HG02981 (cell line): ENCODE data around the gene EGFR.

Experiments used
- ATAC-seq: cut with Tn5 transposase; IDR thresholded peaks from one replicate; pipeline ENCODE4 v1.9.1; 2021; ENCODE audit warnings: mild to moderate bottlenecking, moderate library complexity; ENCODE audit not compliant: unreplicated experiment

Gene EGFR

GRCh38 chr7:55018361-55019190, at the start of gene EGFR:
Gene EGFR, plus strand, starts transcription at chr7:55019017. Its CDS starts 261 bp downstream, at chr7:55019278.
- ATAC-seq: no peak

- ATAC-seq: no peak
These were observed 49.4 kb upstream of the EGFR start for GRCh38 chr7:54969208-54969967.

DNA sequence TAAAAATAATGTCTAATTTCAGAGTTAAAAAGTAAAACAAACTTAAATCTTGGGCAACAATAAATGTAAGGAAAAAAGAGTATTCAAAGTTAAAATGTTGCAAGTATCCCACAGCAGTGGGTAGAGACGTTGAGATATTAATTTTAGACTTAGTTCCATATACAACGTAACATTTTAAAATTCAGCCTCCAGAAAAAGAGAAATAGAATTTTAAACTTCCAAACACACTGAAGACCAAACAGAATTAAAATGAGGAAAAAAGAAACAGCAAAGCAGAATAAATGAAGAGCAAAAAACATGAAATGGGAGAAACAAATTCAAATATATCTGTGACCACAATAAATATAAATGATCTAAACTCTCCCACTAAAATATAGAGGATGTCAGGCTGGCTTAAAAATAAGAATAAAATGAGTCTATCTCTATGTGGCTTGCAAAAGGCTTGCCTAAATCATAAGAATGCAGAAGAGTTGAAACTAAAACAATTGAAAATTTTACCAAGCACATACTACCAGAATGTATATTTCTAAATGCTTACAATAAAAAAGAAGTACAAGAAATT, 46.0 kb upstream of the EGFR start:
- no peak for ATAC-seq

DNA sequence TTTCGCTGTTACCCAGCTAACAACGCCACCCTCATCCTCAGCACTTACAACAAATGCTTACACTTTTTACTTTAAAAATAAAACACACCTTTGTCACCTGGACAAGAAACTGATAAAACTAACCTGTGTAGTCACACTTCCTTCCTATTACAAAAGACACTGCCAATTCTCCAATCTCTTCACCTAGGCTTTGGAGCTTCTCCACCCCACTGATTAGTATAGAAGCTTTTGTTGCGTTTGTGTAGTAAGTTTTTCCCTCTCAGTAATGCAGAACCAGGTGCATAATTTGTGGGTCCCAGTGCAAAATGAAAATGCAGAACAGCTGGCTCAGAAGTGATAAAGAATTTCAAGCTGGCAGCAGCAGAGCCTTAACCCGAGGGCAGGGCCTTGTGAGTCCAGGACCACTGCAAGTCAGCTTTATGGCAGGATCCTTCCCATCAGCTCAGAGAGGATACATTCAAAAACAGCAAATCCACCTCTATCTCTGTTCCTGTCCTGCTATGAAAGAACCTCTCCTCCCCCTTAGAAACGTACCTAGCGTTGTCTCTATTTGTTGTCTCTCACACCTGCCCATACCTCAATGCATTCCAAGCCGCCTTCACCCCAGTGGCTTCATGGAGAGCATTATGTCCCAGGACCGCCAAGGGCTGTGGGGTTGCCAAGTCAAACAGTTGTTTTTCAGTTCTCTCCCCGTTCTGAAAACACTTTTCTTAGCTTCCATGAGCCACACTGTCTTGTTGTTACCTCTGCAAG, 40.3 kb upstream of the EGFR start:
- no peak for ATAC-seq

GRCh38 chr7:54980521-54980920, 38.3 kb upstream of the EGFR start:
- ATAC-seq: no peak

DNA sequence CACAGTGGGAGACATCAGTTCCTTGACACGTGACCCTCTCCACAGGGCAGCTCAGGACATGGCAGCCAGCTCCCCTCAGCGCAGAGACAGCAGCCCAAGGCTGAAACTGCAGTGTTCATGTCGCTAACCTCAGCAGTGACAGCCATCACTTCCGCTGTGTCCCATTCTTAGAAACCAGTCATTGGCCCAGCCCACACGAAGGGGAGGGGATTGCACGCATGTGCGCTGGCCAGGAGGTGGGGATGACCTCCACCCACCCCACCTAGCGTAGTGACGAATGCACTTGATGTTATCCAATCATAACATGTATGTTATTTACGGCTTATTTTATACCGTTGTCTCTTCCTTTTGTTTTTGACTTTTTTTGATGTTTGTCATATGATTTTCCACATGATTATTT, 36.9 kb upstream of the EGFR start:
- no peak for ATAC-seq

GRCh38 chr7:54985426-54986330, 33.1 kb upstream of the EGFR start:
- ATAC-seq: no peak

DNA sequence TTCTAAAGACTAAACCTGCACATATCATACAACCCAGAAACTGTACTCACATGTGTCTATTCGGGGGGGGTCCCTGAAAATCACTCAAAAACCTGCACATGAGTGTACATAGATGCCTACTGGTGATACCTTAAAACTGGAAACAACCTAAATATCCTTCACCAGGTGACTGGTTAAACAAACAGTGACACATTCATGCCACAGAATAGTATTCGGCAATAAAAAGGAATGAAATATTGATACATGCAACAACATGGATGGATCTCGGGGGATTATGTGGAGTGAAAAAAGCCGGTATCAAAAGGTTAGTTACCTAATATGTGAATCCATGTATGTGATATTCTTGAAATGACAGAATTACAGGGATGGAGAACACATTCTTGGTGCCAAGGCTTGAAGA, 32.1 kb upstream of the EGFR start:
- ATAC-seq: no peak

DNA sequence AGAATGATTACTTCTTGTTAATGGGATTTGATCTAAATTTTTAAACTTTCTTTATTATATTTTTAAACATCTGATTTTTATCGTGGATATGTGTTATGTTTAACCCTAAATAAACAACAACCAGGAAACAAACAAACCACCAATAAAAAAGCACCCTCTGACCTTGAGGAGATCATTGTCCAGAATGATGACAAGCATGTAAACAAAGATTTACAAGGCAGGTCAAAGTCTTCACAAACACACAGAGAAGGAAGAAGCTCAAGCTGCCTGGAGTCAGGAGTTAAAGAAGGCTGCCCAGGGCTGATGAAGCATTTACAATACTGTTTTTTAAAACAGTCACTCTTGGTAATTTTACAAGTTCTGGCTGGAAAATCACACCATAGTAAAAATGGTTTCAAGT, 31.0 kb upstream of the EGFR start:
- ATAC-seq: no peak

- ATAC-seq: no peak
These were observed 30.3 kb upstream of the EGFR start for GRCh38 chr7:54988516-54988915.

- ATAC-seq: no peak
These were observed 29.2 kb upstream of the EGFR start for GRCh38 chr7:54989453-54990225.

DNA sequence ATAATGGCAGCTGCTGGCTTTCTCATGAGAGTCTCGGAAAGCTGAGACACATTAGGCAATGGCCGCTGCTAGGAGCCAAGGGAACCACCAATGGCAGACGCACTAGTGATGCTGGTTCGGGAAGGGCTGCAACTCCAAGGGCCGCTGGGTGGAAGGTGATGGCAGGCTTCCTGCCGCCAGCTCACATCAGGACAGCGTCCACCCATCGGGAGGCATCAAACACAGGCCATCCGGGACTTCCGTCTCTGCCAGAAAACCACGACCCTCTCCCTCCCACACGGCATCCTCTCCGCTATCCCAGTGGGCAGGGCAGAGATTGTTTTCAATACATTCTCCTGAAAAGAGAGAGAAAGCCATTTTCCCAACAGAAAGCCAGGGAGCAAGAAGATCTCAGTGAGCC, 27.5 kb upstream of the EGFR start:
- ATAC-seq: no peak

DNA sequence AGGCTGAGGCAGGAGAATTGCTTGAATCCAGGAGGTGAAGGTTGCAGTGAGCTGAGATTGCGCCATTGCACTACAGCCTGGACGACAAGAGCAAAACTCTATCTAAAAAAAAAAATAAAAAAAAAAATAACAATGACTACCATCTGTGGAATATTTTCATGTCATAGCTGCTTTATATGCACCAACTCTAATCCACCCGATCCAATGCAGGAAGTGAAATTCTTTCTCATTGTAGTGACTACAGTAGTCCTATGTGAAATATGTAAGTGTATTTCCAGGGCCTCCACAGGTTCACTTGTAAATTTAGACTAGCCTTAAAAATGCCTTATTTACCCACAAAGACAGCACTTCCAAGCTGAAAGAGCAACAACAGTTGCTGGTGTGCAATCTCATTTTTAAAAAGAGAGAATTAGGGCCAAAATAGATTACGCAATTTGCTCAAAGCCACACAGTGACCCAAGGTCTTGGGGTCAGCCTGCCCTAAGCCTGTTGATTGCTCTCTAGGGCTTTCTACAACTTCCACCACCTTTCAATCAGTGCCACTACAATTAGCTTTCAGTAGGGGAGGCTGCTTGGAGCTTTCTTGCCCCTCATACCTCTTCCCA, 25.8 kb upstream of the EGFR start:
- ATAC-seq: no peak

GRCh38 chr7:54995166-54995565, 23.7 kb upstream of the EGFR start:
- ATAC-seq: no peak

DNA sequence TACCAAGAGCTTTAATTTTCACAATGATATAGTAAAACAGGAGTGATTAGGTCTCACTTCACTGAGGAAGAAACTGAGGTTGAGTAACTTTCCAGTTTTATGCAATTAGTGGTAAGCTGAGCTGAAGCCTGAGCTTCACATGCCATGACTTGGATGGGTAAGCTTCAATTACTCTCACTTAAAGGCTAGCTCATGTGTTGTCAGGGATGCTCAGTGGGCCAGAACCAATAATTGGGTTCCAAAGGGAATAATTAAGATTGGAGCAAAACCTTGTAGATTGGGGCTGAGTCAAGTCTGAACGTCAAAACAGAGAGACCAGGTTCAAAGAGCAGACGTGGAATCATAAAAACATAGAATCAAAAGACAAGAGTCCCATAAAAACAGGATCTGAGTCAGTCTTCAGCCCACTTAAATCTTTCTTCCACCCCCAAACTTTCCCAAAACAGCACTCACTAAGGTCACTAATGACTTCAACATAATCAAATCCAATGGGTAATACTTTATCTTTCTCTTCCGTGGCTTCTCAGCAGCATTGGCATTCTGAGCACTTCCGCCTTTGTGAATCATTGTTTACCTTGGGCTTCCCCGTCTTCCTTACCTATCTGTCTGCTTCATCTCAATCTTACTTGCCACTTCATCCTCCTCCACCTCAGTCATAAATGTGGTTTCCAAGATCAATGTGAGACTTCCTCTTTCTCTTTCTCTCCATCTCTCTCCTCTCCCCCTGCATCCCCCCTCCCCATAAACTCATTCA, 23.0 kb upstream of the EGFR start:
- ATAC-seq: peak; percentile 91

- ATAC-seq: no peak
These were observed 22.4 kb upstream of the EGFR start for GRCh38 chr7:54996391-54996790.

- no peak for ATAC-seq
These were observed 14.2 kb upstream of the EGFR start for GRCh38 chr7:55004579-55004978.

DNA sequence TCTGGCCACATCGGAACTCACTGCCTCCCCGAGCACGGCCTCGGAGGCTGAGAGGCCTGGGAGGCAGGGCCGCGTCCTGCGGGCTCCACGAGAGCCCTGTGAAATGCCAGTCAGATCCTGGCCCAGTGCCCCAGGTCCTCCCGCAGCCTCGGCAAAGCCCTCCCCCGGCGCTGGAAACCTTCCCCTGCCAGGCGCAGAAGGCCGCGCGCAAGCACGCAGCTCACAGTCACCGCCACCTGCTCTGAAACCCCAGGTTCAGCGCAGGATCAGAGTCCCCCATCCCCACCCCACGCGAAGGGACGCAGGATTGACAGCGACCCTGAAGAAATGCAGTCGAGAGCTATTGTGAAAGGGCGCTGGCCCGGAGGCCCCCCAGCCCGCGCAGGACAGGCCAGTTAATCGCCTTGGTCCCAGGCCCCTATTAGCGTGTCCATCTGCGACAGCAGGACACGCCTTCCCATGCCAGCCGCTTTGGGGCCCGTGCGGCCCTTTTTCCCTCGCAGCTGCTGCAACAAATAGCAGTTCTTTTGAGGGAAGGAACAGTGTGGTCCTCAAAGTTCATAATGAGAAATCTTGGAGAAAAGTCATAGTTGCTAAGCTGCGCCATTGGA, 13.5 kb upstream of the EGFR start:
- no peak for ATAC-seq
